ENCODE data around the gene ELOB. TPM values are rescaled to one million over a fixed set of nuclear protein-coding genes. Genes with fewer than 3 reads are reported as not detected.
"Not testable (repeated sequence)": the region's sequence is repeated elsewhere in the genome, so short reads cannot be mapped to it uniquely, and the experiment has no call there.

The ELOB gene
- total RNA-seq, 5 donors from 2014 or later (not counting 1 experiment from before 2014, with no cell fraction given), result 71.8 to 153 (median 131) TPM

DNA sequence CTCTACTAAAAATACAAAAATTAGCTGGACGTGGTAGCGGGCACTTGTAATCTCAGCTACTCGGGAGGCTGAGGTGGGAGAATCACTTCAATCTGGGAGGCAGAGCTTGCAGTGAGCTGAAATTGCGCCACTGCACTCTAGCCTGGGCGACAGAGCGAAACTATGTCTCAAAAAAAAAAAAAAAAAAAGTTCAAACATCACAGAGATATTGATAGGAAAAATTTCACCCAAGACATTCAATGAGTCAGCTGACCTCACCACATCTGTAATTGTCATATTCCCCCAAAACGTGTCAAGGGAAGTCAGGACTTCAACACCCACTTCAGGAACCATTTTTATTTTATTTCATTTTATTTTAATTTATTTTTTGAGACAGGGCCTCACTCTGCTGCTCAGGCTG is 49.0 kb downstream of the ELOB start:
- H3K27me3 Mint-ChIP-seq, result peaks cover 9 to 11% of the 10 kb centered on the region in 2 donors
- no peaks in the 10 kb centered on the region for H3K36me3 Mint-ChIP-seq
- ChIA-PET POLR2A (interaction anchor here in 1 of 2 donors (0.8 kb wide), 1 partner anchor 9 kb away, joined by 3 read pairs; no protein-coding TSS in a partner anchor), CTCF (no interaction called here)
- Histone ChIP-seq H3K27me3 (replicated peaks in 1 of 2; ENCODE audit: control insufficient read depth in 2 of 2, extremely low read depth in 1 of 2, insufficient read depth in 2 of 2, low read length in 1 of 2) (peaks cover 0 to 12% of the 10 kb centered on the region in 2 experiments), H3K4me1 (ENCODE audit: control insufficient read depth in 1 of 2, extremely low read depth in 1 of 2, insufficient read depth in 2 of 2, low read length in 2 of 2) (no peaks in the 10 kb centered on the region), H3K9me3 (no peaks in the 10 kb centered on the region), H3K4me3 (ENCODE audit: control insufficient read depth in 1 of 2, extremely low read depth in 1 of 2, low read length in 1 of 2) (no peak overlapping the region), H3K27ac (ENCODE audit: low read length) (no peak overlapping the region), H3K36me3 (ENCODE audit: control insufficient read depth in 2 of 2, extremely low read depth in 1 of 2, insufficient read depth in 1 of 2, low read length in 1 of 2) (no peaks in the 10 kb centered on the region)
- no peak overlapping the region for H3K27ac Mint-ChIP-seq
- H3K9me3 Mint-ChIP-seq, result no peaks in the 10 kb centered on the region
- DNase-seq (no peak), ATAC-seq (replicated peaks in 1 of 4) (no peak)
- H3K4me3 Mint-ChIP-seq, result no peak overlapping the region
- H3K4me1 Mint-ChIP-seq, result no peaks in the 10 kb centered on the region
- WGBS (ENCODE audit: insufficient coverage), result 60% methylated on average over 1 of the region's 7 CpGs

DNA sequence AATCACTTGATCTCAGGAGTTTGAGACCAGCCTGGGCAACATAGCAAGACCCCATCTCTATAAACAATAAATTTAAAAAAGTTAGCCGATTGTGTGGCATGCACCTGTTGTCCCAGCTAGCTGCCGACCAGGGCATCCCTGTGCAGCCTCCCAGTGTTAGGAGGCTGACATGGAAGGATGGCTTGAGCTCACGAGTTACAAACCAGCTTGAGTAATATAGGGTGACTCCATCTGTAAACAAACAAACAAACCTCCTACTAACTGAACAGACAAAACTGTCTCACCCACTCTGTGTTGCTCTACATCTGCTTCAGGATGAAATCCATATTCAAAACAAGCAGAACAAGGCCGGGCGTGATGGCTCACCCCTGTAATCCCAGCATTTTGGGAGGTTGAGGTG is 50.2 kb downstream of the ELOB start:
- Mint-ChIP-seq H3K36me3 (no peaks in the 10 kb centered on the region), H3K9me3 (no peaks in the 10 kb centered on the region), H3K27ac (no peak overlapping the region), H3K4me1 (peaks cover 0 to 2% (median 0%) of the 10 kb centered on the region in 3 donors), H3K4me3 (no peak overlapping the region), H3K27me3 (peaks cover 9 to 11% of the 10 kb centered on the region in 2 donors)
- Histone ChIP-seq H3K4me3 (ENCODE audit: control insufficient read depth in 1 of 2, extremely low read depth in 1 of 2, low read length in 1 of 2) (no peak overlapping the region), H3K9me3 (no peaks in the 10 kb centered on the region), H3K27ac (ENCODE audit: low read length) (no peak overlapping the region), H3K36me3 (ENCODE audit: control insufficient read depth in 2 of 2, extremely low read depth in 1 of 2, insufficient read depth in 1 of 2, low read length in 1 of 2) (no peaks in the 10 kb centered on the region), H3K4me1 (ENCODE audit: control insufficient read depth in 1 of 2, extremely low read depth in 1 of 2, insufficient read depth in 2 of 2, low read length in 2 of 2) (no peaks in the 10 kb centered on the region), H3K27me3 (replicated peaks in 1 of 2; ENCODE audit: control insufficient read depth in 2 of 2, extremely low read depth in 1 of 2, insufficient read depth in 2 of 2, low read length in 1 of 2) (peaks cover 0 to 12% of the 10 kb centered on the region in 2 experiments)
- POLR2A ChIA-PET, result no interaction called here
- CTCF ChIA-PET, result no interaction called here
- DNase-seq, result no peak
- ATAC-seq (replicated peaks in 1 of 4), result no peak
- no CpG with 5 or more reads among the region's 5 CpGs for WGBS (ENCODE audit: insufficient coverage)

DNA sequence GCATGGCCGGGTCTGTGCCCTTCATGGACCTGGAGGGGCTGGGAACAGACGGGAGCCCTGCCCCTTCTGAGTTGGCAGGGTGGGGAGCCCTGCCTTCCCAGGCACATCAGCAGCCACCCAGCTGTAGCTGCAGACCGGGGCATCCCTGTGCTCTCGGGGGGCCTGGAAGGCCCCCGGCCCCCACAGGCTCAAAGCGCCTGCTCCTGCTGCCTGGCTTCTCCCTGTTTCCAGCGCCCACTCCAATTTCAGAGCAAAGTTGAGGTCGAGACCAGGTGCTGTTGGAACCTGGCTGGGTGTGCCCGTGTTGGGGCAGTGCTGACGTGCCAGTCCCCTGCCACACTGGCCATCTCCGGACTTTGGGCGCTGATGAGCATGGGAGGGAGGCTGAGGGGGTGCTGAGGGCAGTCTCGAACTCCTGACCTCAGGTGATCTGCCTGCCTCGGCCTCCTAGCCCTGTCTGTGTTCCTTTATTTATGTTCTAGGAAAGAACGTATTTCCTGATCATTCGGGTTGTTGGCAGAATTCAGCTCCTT is 52.2 kb downstream of the ELOB start:
- Histone ChIP-seq H3K36me3 (ENCODE audit: control insufficient read depth in 2 of 2, extremely low read depth in 1 of 2, insufficient read depth in 1 of 2, low read length in 1 of 2) (no peaks in the 10 kb centered on the region), H3K9me3 (no peaks in the 10 kb centered on the region), H3K4me3 (ENCODE audit: control insufficient read depth in 1 of 2, extremely low read depth in 1 of 2, low read length in 1 of 2) (no peak overlapping the region), H3K4me1 (ENCODE audit: control insufficient read depth in 1 of 2, extremely low read depth in 1 of 2, insufficient read depth in 2 of 2, low read length in 2 of 2) (peaks cover 0 to 14% of the 10 kb centered on the region in 2 experiments), H3K27ac (ENCODE audit: low read length) (no peak overlapping the region), H3K27me3 (replicated peaks in 1 of 2; ENCODE audit: control insufficient read depth in 2 of 2, extremely low read depth in 1 of 2, insufficient read depth in 2 of 2, low read length in 1 of 2) (peaks cover 0 to 12% of the 10 kb centered on the region in 2 experiments)
- DNase-seq, result no peak
- no peak overlapping the region for H3K27ac Mint-ChIP-seq
- peaks cover 9 to 11% of the 10 kb centered on the region in 2 donors for H3K27me3 Mint-ChIP-seq
- no peak for ATAC-seq (replicated peaks in 1 of 4)
- peaks cover 0 to 2% (median 0%) of the 10 kb centered on the region in 3 donors for H3K4me1 Mint-ChIP-seq
- 66% methylated on average over 13 of the region's 16 CpGs for WGBS (ENCODE audit: insufficient coverage)
- CTCF ChIA-PET, result interaction anchor here (0.6 kb wide), 2 partner anchors 23 to 422 kb away, joined by 3 to 4 read pairs; no protein-coding TSS in a partner anchor
- no peaks in the 10 kb centered on the region for H3K36me3 Mint-ChIP-seq
- no peak overlapping the region for H3K4me3 Mint-ChIP-seq
- no peaks in the 10 kb centered on the region for H3K9me3 Mint-ChIP-seq
- POLR2A ChIA-PET, result no interaction called here

DNA sequence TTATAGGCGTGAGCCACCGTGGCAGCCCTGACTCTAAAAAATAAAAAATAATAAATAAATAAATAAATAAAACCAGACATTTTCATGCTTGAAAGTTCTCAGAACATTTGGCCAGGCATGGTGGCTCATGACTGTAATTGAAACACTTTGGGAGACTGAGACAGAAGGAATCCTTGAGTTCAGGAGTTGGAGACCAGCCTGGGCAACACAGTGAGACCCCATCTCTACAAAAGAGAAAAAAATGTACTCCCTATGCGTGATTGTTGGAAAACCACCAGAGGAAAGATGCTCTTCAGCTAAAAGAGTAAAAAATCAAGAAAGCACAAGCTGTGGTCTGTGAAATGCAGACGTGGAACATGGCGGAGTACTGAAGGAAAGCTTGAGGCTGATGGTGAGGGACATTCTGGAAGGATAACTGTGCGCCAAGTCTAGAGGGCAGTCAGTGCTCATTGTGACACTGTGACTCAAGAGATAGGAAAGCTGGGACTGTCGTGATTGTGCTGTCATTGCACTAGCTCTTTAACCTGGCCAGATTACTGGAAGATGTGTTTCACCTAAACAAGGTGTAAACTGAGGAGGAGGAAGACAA is 52.9 kb downstream of the ELOB start:
- ATAC-seq (replicated peaks in 1 of 4) (no peak), DNase-seq (no peak)
- H3K9me3 Mint-ChIP-seq, result no peaks in the 10 kb centered on the region
- CTCF ChIA-PET, result interaction anchor here in 1 of 2 donors (0.6 kb wide), 1 partner anchor 421 kb away, joined by 3 read pairs; no protein-coding TSS in a partner anchor
- 91% methylated on average over 3 of the region's 7 CpGs for WGBS (ENCODE audit: insufficient coverage)
- no peak overlapping the region for H3K4me3 Mint-ChIP-seq
- H3K4me3 ChIP-seq (ENCODE audit: control insufficient read depth in 1 of 2, extremely low read depth in 1 of 2, low read length in 1 of 2), result no peak overlapping the region
- H3K27me3 Mint-ChIP-seq, result peaks cover 9 to 11% of the 10 kb centered on the region in 2 donors
- peaks cover 0 to 12% of the 10 kb centered on the region in 2 experiments for H3K27me3 ChIP-seq (replicated peaks in 1 of 2; ENCODE audit: control insufficient read depth in 2 of 2, extremely low read depth in 1 of 2, insufficient read depth in 2 of 2, low read length in 1 of 2)
- H3K27ac ChIP-seq (ENCODE audit: low read length), result no peak overlapping the region
- no peaks in the 10 kb centered on the region for H3K36me3 ChIP-seq (ENCODE audit: control insufficient read depth in 2 of 2, extremely low read depth in 1 of 2, insufficient read depth in 1 of 2, low read length in 1 of 2)
- peaks cover 0 to 14% of the 10 kb centered on the region in 2 experiments for H3K4me1 ChIP-seq (ENCODE audit: control insufficient read depth in 1 of 2, extremely low read depth in 1 of 2, insufficient read depth in 2 of 2, low read length in 2 of 2)
- POLR2A ChIA-PET, result no interaction called here
- no peaks in the 10 kb centered on the region for H3K36me3 Mint-ChIP-seq
- H3K27ac Mint-ChIP-seq, result no peak overlapping the region
- H3K9me3 ChIP-seq, result no peaks in the 10 kb centered on the region
- H3K4me1 Mint-ChIP-seq, result peaks cover 0 to 2% (median 0%) of the 10 kb centered on the region in 3 donors

DNA sequence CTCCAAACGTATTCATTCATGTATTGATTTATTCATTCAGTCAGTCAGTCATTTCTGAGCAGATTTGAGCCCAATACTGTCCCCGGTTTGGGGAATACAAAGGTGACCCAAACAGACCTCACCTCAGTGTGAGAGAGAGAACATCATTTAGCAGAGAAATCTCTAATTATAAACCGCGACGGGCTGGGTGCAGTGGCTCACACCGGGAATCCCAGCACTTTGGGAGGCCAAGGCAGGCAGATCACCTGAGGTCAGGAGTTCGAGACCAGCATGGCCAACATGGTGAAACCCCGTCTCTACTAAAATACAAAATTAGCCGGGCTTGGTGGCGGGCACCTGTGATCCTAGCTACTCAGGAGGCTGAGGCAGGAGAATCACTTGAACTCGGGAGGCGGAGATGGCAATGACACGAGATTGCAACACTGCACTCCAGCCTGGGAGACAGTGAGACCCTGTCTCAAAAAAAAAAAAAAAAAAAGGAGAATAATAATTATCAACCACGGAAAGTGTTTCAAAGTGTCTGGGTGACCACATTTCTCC is 55.4 kb downstream of the ELOB start:
- POLR2A ChIA-PET, result not testable (repeated sequence)

More for the DNA sequence above, 55.4 kb downstream of the ELOB start:
- CTCF ChIA-PET; H3K9me3 ChIP-seq; H3K27ac Mint-ChIP-seq; H3K36me3 Mint-ChIP-seq; H3K36me3 ChIP-seq (ENCODE audit: control insufficient read depth in 2 of 2, extremely low read depth in 1 of 2, insufficient read depth in 1 of 2, low read length in 1 of 2); H3K4me1 Mint-ChIP-seq; ATAC-seq (replicated peaks in 1 of 4); H3K9me3 Mint-ChIP-seq; DNase-seq: not testable (repeated sequence)
- peaks cover 0 to 12% of the 10 kb centered on the region in 2 experiments for H3K27me3 ChIP-seq (replicated peaks in 1 of 2; ENCODE audit: control insufficient read depth in 2 of 2, extremely low read depth in 1 of 2, insufficient read depth in 2 of 2, low read length in 1 of 2)
- peak overlapping the region; percentile 17 to 40 for H3K4me3 ChIP-seq (ENCODE audit: control insufficient read depth in 1 of 2, extremely low read depth in 1 of 2, low read length in 1 of 2)
- peak overlapping the region; percentile 51 to 71 (median 66) for H3K4me3 Mint-ChIP-seq
- WGBS (ENCODE audit: insufficient coverage), result 67% methylated on average over 5 of the region's 14 CpGs
- H3K27me3 Mint-ChIP-seq, result peaks cover 9 to 11% of the 10 kb centered on the region in 2 donors
- peak overlapping the region; percentile 18 for H3K27ac ChIP-seq (ENCODE audit: low read length)
- peaks cover 0 to 14% of the 10 kb centered on the region in 2 experiments for H3K4me1 ChIP-seq (ENCODE audit: control insufficient read depth in 1 of 2, extremely low read depth in 1 of 2, insufficient read depth in 2 of 2, low read length in 2 of 2)
